WERI-Rb-1 (cell line): ENCODE measurements around the gene EFNA2.
A peak's percentile ranks its signal among the peaks of the same experiment; 100 is the strongest.

Source experiments
- DNase-seq: peaks from one replicate; pipeline ENCODE4 v3.0.0-alpha.2; 2020
- H3K27ac ChIP-seq: fragments of 250-450 bp; sonication (Bioruptor Pico); 2 replicates; pipeline ENCODE4 v1.5.1; 2020; ENCODE audit warnings: mild to moderate bottlenecking, moderate library complexity
- H3K27me3 ChIP-seq: fragments of 250-450 bp; sonication (Bioruptor Pico); 2 replicates; pipeline ENCODE4 v1.5.1; 2021; ENCODE audit warnings: mild to moderate bottlenecking, low read depth, moderate library complexity; ENCODE audit not compliant: insufficient read depth, severe bottlenecking
- H3K36me3 ChIP-seq: fragments of 250-450 bp; sonication (Bioruptor Pico); 2 replicates; pipeline ENCODE4 v1.5.1; 2020; ENCODE audit warnings: mild to moderate bottlenecking, moderate library complexity
- H3K4me3 ChIP-seq: 2 replicates; pipeline ENCODE4 v1.5.1; 2011; ENCODE audit warnings: low read depth, mild to moderate bottlenecking, control low read depth, low read length
- H3K9me3 ChIP-seq: fragments of 250-450 bp; sonication (Bioruptor Pico); 2 replicates; pipeline ENCODE4 v1.5.1; 2021; ENCODE audit warnings: mild to moderate bottlenecking, moderate library complexity; ENCODE audit not compliant: severe bottlenecking
- CTCF ChIP-seq: IDR thresholded peaks from 2 replicates; pipeline ENCODE4 v1.5.1; 2011; ENCODE audit warnings: low read depth, mild to moderate bottlenecking, control low read depth, inconsistent platforms, low read length

The EFNA2 gene

GRCh38 chr19:1340681-1341469 is 55.2 kb downstream of the EFNA2 start:
- no peak for TF ChIP-seq CTCF
- no peaks in the 10 kb centered on the region for H3K9me3 ChIP-seq
- H3K27me3 ChIP-seq = no peaks in the 10 kb centered on the region

GRCh38 chr19:1343041-1343440 is 57.4 kb downstream of the EFNA2 start:
- no peak for DNase-seq
- Histone ChIP-seq H3K9me3 (no peaks in the 10 kb centered on the region), H3K4me3 (no peak overlapping the region)

More at GRCh38 chr19:1340681-1341469, 55.2 kb downstream of the EFNA2 start:
- H3K27ac ChIP-seq = peak overlapping the region; percentile 38
- DNase-seq = peak; percentile 65
- H3K36me3 ChIP-seq = no peaks in the 10 kb centered on the region
- H3K4me3 ChIP-seq = no peak overlapping the region

DNA sequence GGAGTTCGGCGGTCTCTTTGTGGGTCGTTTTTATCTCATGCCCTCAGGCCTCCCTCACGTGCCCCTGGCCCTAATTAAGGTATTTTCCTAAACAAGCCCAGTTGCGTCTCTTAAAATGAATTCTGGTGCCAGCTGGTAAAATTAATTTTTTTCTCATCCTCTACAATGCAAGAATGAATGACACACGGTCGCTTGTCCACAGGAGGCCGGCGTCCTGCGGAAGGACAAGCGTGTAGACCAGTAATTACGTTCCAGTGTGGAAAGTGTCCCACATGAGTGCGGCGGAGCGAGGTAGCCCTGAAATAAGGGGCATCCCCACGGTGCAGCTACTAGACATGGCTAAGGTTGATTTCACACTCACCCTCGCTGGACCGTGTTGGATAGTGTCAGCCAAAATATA is 63.5 kb downstream of the EFNA2 start:
- no peaks in the 10 kb centered on the region for H3K9me3 ChIP-seq
- no peaks in the 10 kb centered on the region for H3K36me3 ChIP-seq
- H3K4me3 ChIP-seq = no peak overlapping the region
- no peak for TF ChIP-seq CTCF
- no peak for DNase-seq
- no peak overlapping the region for H3K27ac ChIP-seq
- no peaks in the 10 kb centered on the region for H3K27me3 ChIP-seq

More at GRCh38 chr19:1343041-1343440, 57.4 kb downstream of the EFNA2 start:
- no peaks in the 10 kb centered on the region for H3K27me3 ChIP-seq
- TF ChIP-seq CTCF = no peak
- H3K27ac ChIP-seq = no peak overlapping the region
- no peaks in the 10 kb centered on the region for H3K36me3 ChIP-seq

DNA sequence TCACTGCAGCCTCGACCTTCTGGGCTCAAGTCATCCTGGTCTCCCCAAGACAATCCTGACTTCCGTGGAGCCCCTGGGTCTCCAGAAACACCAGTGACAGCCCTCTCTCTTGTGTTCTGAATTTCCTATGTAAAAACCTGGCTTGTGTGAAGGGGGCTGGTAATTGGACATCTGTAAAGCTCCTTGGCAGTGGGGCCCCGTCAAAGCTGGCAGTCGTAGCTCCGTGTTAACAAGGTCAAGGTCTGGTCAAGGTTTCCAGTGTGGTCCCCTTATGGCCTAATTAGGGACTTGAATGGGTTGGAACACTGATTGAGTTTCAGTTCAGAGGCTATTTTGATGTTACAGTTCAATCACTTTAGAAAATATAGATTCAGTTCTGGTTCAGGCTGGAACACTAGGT is 65.2 kb downstream of the EFNA2 start:
- Histone ChIP-seq H3K4me3 (no peak overlapping the region), H3K36me3 (no peaks in the 10 kb centered on the region), H3K27me3 (no peaks in the 10 kb centered on the region), H3K9me3 (no peaks in the 10 kb centered on the region), H3K27ac (no peak overlapping the region)
- TF ChIP-seq CTCF = no peak
- no peak for DNase-seq
